ENCODE results near the gene UBTD1.

GRCh38 chr10:97534746-97535367, 36.1 kb downstream of the UBTD1 start:
- TF ChIP-seq CTCF (IDR thresholded peaks at IDR 0.05): peak in 4 of 6 experiments; percentile 16 to 35 (median 27)
- TF ChIP-seq POLR2A (IDR thresholded peaks at IDR 0.05): no peak
